HG02642 (cell line): ENCODE measurements around the gene MCF2L.

Experiments
- ATAC-seq: cut with Tn5 transposase; IDR thresholded peaks from one replicate; pipeline ENCODE4 v1.9.1; 2021; ENCODE audit warnings: mild to moderate bottlenecking; ENCODE audit not compliant: unreplicated experiment, poor library complexity

The MCF2L gene

GRCh38 chr13:113129921-113130750 is 161.1 kb downstream of the MCF2L start:
- no peak for ATAC-seq

- ATAC-seq: no peak
These were observed 166.3 kb downstream of the MCF2L start for GRCh38 chr13:113135281-113135760.

GRCh38 chr13:113137691-113138298 is 168.8 kb downstream of the MCF2L start:
- no peak for ATAC-seq

GRCh38 chr13:113138792-113139551 is 170.0 kb downstream of the MCF2L start:
- ATAC-seq: no peak

GRCh38 chr13:113139577-113139976 is 170.6 kb downstream of the MCF2L start:
- ATAC-seq: no peak

- ATAC-seq: no peak
These were observed 171.9 kb downstream of the MCF2L start for GRCh38 chr13:113140677-113141600.

GRCh38 chr13:113141601-113141970 is 172.6 kb downstream of the MCF2L start:
- no peak for ATAC-seq

- ATAC-seq: no peak
These were observed 173.9 kb downstream of the MCF2L start for GRCh38 chr13:113142876-113143275.

- ATAC-seq: no peak
These were observed 174.6 kb downstream of the MCF2L start for GRCh38 chr13:113143466-113144254.

- no peak for ATAC-seq
These were observed 175.2 kb downstream of the MCF2L start for GRCh38 chr13:113144255-113144629.

- no peak for ATAC-seq
These were observed 176.5 kb downstream of the MCF2L start for GRCh38 chr13:113145496-113145895.

- ATAC-seq: no peak
These were observed 177.0 kb downstream of the MCF2L start for GRCh38 chr13:113145911-113146598.

GRCh38 chr13:113146750-113147149 is 177.7 kb downstream of the MCF2L start:
- ATAC-seq: no peak

GRCh38 chr13:113147206-113147605 is 178.2 kb downstream of the MCF2L start:
- ATAC-seq: no peak

- no peak for ATAC-seq
These were observed 179.4 kb downstream of the MCF2L start for GRCh38 chr13:113148407-113148806.

GRCh38 chr13:113148940-113149503 is 180.0 kb downstream of the MCF2L start:
- ATAC-seq: no peak
